H1 (cell line): ENCODE results near the gene DSCAM. TPM values are rescaled to one million over a fixed set of nuclear protein-coding genes. Genes with fewer than 3 reads are reported as not detected.

Experiments
- CTCF ChIA-PET: fragments of 300-600 bp; sonication (Branson Sonifier 250); formaldehyde crosslinking; loops from one replicate; lab custom pipeline; 2021; ENCODE audit not compliant: partially characterized antibody; lab: Charles Lee
- POLR2A ChIA-PET: fragments of 300-600 bp; sonication (Branson Sonifier 250); formaldehyde crosslinking; loops from one replicate; lab custom pipeline; 2021; ENCODE audit warnings: inconsistent platforms; ENCODE audit not compliant: partially characterized antibody; lab: Charles Lee
- DNase-seq, 2 experiments: peaks; one replicate each; pipeline versions ENCODE4 v3.0.0 to v3.0.0-alpha.2; 2010 to 2022; ENCODE audit warnings: low spot score in 2 of 2, low read depth in 1 of 2, mixed read lengths in 1 of 2
- FAIRE-seq: peaks from 2 replicates; lab custom pipeline; 2011; peaks lifted over from hg19 to GRCh38; lab: Jason Lieb, UNC
- H2AFZ ChIP-seq: 2 replicates; pipeline ENCODE4 v1.8.1; 2012; ENCODE audit warnings: low read length, inconsistent platforms
- H2AK5ac ChIP-seq: 2 replicates; pipeline ENCODE4 v1.6.1; 2013; ENCODE audit warnings: low read depth, low read length
- H2BK120ac ChIP-seq: replicated peaks from 2 replicates; pipeline ENCODE3; 2013; ENCODE audit warnings: low read depth, low read length, inconsistent platforms
- H2BK12ac ChIP-seq: 2 replicates; pipeline ENCODE4 v1.6.1; 2013; ENCODE audit warnings: low read depth, low read length
- H2BK15ac ChIP-seq: 2 replicates; pipeline ENCODE4 v1.6.1; 2013; ENCODE audit warnings: low read length
- H2BK20ac ChIP-seq: 2 replicates; pipeline ENCODE4 v1.6.1; 2013; ENCODE audit warnings: low read length
- H2BK5ac ChIP-seq: 2 replicates; pipeline ENCODE4 v1.6.1; 2013; ENCODE audit warnings: low read depth, low read length
- H3K14ac ChIP-seq: 2 replicates; pipeline ENCODE4 v1.6.1; 2013; ENCODE audit warnings: inconsistent platforms; ENCODE audit not compliant: insufficient read length
- H3K18ac ChIP-seq: 2 replicates; pipeline ENCODE4 v1.6.1; 2013; ENCODE audit warnings: low read length; ENCODE audit errors: extremely low read depth
- H3K23ac ChIP-seq: 2 replicates; pipeline ENCODE4 v1.6.1; 2013; ENCODE audit warnings: inconsistent platforms; ENCODE audit not compliant: insufficient read length
- H3K23me2 ChIP-seq: 2 replicates; pipeline ENCODE4 v1.6.1; 2013; ENCODE audit warnings: low read depth, low read length
- H3K27ac ChIP-seq: 2 replicates; pipeline ENCODE4 v1.6.1; 2011; ENCODE audit warnings: low read depth, low read length, inconsistent platforms
- H3K27me3 ChIP-seq, 4 experiments: replicated peaks in 1 of 4; 1 replicate in 1 of 4; 2 replicates in 3 of 4; pipeline versions ENCODE4 v1.6.1 to v1.8.1; 2011 to 2013; ENCODE audit warnings: low read length in 3 of 4, mild to moderate bottlenecking in 3 of 4, inconsistent platforms in 2 of 4, mixed read lengths in 2 of 4, moderate library complexity in 1 of 4; ENCODE audit not compliant: control insufficient read depth in 3 of 4, insufficient read depth in 3 of 4; ENCODE audit errors: extremely low read depth in 1 of 4
- H3K36me3 ChIP-seq, 4 experiments: 2 replicates each; pipeline versions ENCODE4 v1.6.1 to v1.8.1; 2011 to 2013; ENCODE audit warnings: mild to moderate bottlenecking in 4 of 4, low read length in 3 of 4, moderate library complexity in 2 of 4, control low read depth in 1 of 4, inconsistent platforms in 1 of 4; ENCODE audit not compliant: insufficient read depth in 4 of 4, control insufficient read depth in 2 of 4
- H3K4ac ChIP-seq: replicated peaks from 2 replicates; pipeline ENCODE3; 2013; ENCODE audit warnings: low read length, low read depth, mixed read lengths, inconsistent platforms; ENCODE audit not compliant: insufficient read length
- H3K4me1 ChIP-seq, 4 experiments: replicated peaks in 1 of 4; 1 replicate in 1 of 4; 2 replicates in 3 of 4; pipeline versions ENCODE4 v1.6.1 to v1.8.1; 2011 to 2013; ENCODE audit warnings: low read length in 3 of 4, inconsistent platforms in 2 of 4, mixed read lengths in 1 of 4; ENCODE audit not compliant: insufficient read depth in 4 of 4, control insufficient read depth in 3 of 4
- H3K4me2 ChIP-seq, 2 experiments: 2 replicates each; pipeline versions ENCODE4 v1.6.1 to v1.8.1; 2011 to 2013; ENCODE audit warnings: low read depth in 2 of 2, low read length in 2 of 2, control low read depth in 1 of 2, inconsistent platforms in 1 of 2, mild to moderate bottlenecking in 1 of 2; ENCODE audit not compliant: insufficient read depth in 1 of 2
- H3K4me3 ChIP-seq, 4 experiments: fragments of 200-600, 300-600 bp in 1 of 4; sonication (generic), shearing (Covaris generic), sonication (Bioruptor Twin) in 1 of 4; 2 replicates each; pipeline versions ENCODE4 v1.5.1 to v1.8.1; 2011 to 2016; ENCODE audit warnings: low read length in 4 of 4, low read depth in 3 of 4, control low read depth in 2 of 4, inconsistent platforms in 2 of 4, mild to moderate bottlenecking in 2 of 4, mixed read lengths in 1 of 4, moderate library complexity in 1 of 4; ENCODE audit not compliant: insufficient read depth in 2 of 4; ENCODE audit errors: extremely low read depth in 1 of 4
- H3K56ac ChIP-seq: replicated peaks from 2 replicates; pipeline ENCODE3; 2013; ENCODE audit warnings: low read depth, mild to moderate bottlenecking, mixed read lengths, low read length, inconsistent platforms; ENCODE audit not compliant: insufficient read length
- H3K79me1 ChIP-seq: 2 replicates; pipeline ENCODE4 v1.6.1; 2013; ENCODE audit warnings: low read depth, low read length, control low read depth
- H3K79me2 ChIP-seq, 2 experiments: 2 replicates each; pipeline versions ENCODE4 v1.6.1 to v1.8.1; 2012 to 2013; ENCODE audit warnings: low read length in 2 of 2, mild to moderate bottlenecking in 2 of 2, inconsistent platforms in 1 of 2; ENCODE audit not compliant: insufficient read depth in 2 of 2, control insufficient read depth in 1 of 2
- H3K9ac ChIP-seq, 4 experiments: replicated peaks in 1 of 4; 1 replicate in 1 of 4; 2 replicates in 3 of 4; pipeline versions ENCODE4 v1.6.1 to v1.8.1; 2011 to 2013; ENCODE audit warnings: low read depth in 3 of 4, low read length in 3 of 4, control low read depth in 2 of 4, mild to moderate bottlenecking in 2 of 4, moderate library complexity in 2 of 4, inconsistent platforms in 1 of 4; ENCODE audit errors: extremely low read depth in 1 of 4
- H3K9me3 ChIP-seq, 2 experiments: 2 replicates each; pipeline versions ENCODE4 v1.6.1 to v1.8.1; 2012 to 2013; ENCODE audit warnings: mild to moderate bottlenecking in 2 of 2, moderate library complexity in 2 of 2, control low read depth in 1 of 2, inconsistent platforms in 1 of 2, low read depth in 1 of 2, low read length in 1 of 2, mixed read lengths in 1 of 2; ENCODE audit not compliant: insufficient read depth in 2 of 2
- H4K20me1 ChIP-seq, 2 experiments: replicated peaks in 1 of 2; 2 replicates each; pipeline versions ENCODE3 to v1.8.1; 2011 to 2013; ENCODE audit warnings: inconsistent platforms in 2 of 2, low read length in 2 of 2, mild to moderate bottlenecking in 1 of 2; ENCODE audit not compliant: insufficient read depth in 2 of 2, control insufficient read depth in 1 of 2
- H4K5ac ChIP-seq: 2 replicates; pipeline ENCODE4 v1.6.1; 2013; ENCODE audit warnings: low read length, low read depth, mixed read lengths, inconsistent platforms; ENCODE audit not compliant: insufficient read length
- H4K8ac ChIP-seq: 2 replicates; pipeline ENCODE4 v1.8.0; 2013; ENCODE audit warnings: mild to moderate bottlenecking, moderate library complexity, low read length, inconsistent platforms; ENCODE audit not compliant: insufficient read depth; ENCODE audit errors: extremely low read depth
- H4K91ac ChIP-seq: replicated peaks from 2 replicates; pipeline ENCODE3; 2013; ENCODE audit warnings: low read length, mixed read lengths, inconsistent platforms; ENCODE audit not compliant: insufficient read length
- CBX5 ChIP-seq: fragments of 300-800, 300-1000 bp; sonication (generic); IDR thresholded peaks from 2 replicates; pipeline ENCODE4 v1.7.1; 2016; ENCODE audit warnings: antibody characterized with exemption, low read length, low read depth
- CHD2 ChIP-seq: IDR thresholded peaks from 2 replicates; pipeline ENCODE4 v1.6.1; 2012; ENCODE audit warnings: low read length, improper control_type of control experiment
- E2F6 ChIP-seq: IDR thresholded peaks from 2 replicates; pipeline ENCODE4 v1.6.1; 2012; ENCODE audit warnings: inconsistent platforms
- EGR1 ChIP-seq: IDR thresholded peaks from 2 replicates; pipeline ENCODE4 v1.6.1; 2011; ENCODE audit warnings: low read depth, low read length, borderline replicate concordance
- JUND ChIP-seq: IDR thresholded peaks from 2 replicates; pipeline ENCODE4 v1.6.1; 2011; ENCODE audit warnings: mild to moderate bottlenecking, improper control_type of control experiment, low read length
- KDM1A ChIP-seq: fragments of 200-600, 300-600 bp; sonication (generic); IDR thresholded peaks from 2 replicates; pipeline ENCODE4 v1.7.1; 2016; ENCODE audit warnings: mild to moderate bottlenecking, low read length, borderline replicate concordance
- KDM5A ChIP-seq: fragments of 200-600 bp; IDR thresholded peaks from 2 replicates; pipeline ENCODE4 v1.7.1; 2012; ENCODE audit warnings: mild to moderate bottlenecking, low read length, inconsistent platforms, mixed read lengths
- RAD21 ChIP-seq, 2 experiments: IDR thresholded peaks in 1 of 2; conservative IDR thresholded peaks in 1 of 2; 2 replicates each; pipeline ENCODE4 v1.6.1; 2011; ENCODE audit warnings: low read depth in 2 of 2, low read length in 2 of 2, improper control_type of control experiment in 1 of 2, inconsistent platforms in 1 of 2, mild to moderate bottlenecking in 1 of 2, moderate library complexity in 1 of 2
- RNF2 ChIP-seq: fragments of 200-900, 300-1000 bp; sonication (generic); IDR thresholded peaks from 2 replicates; pipeline ENCODE4 v1.7.1; 2016; ENCODE audit warnings: borderline replicate concordance, low read depth, mild to moderate bottlenecking, antibody characterized with exemption, low read length; ENCODE audit not compliant: poor library complexity, severe bottlenecking; ENCODE audit errors: missing control alignments
- RXRA ChIP-seq: IDR thresholded peaks from 2 replicates; pipeline ENCODE4 v1.6.1; 2011; ENCODE audit warnings: low read depth, mild to moderate bottlenecking, low read length, moderate library complexity; ENCODE audit not compliant: insufficient read depth
- SAP30 ChIP-seq: fragments of 300-600 bp; sonication (generic); IDR thresholded peaks from 2 replicates; pipeline ENCODE4 v1.7.1; 2012; ENCODE audit warnings: low read length, moderate library complexity, mild to moderate bottlenecking, inconsistent platforms; ENCODE audit not compliant: insufficient read depth, insufficient replicate concordance
- SP4 ChIP-seq: IDR thresholded peaks from 2 replicates; pipeline ENCODE4 v1.6.1; 2012; ENCODE audit warnings: low read length, inconsistent platforms
- TAF7 ChIP-seq: optimal IDR thresholded peaks from 2 replicates; pipeline ENCODE3; 2011; ENCODE audit warnings: low read depth, mild to moderate bottlenecking, inconsistent platforms, low read length, moderate library complexity, borderline replicate concordance
- WGBS, 2 experiments: shearing (Covaris generic) in 1 of 2; methylation state at CpG; one replicate each; pipeline versions ENCODE4 v1.1.6 to v1.1.7; 2013 to 2015; ENCODE audit warnings: low lambda C conversion rate in 2 of 2, mixed read lengths in 2 of 2, inconsistent platforms in 1 of 2, low coverage in 1 of 2, missing lambda C conversion rate in 1 of 2; ENCODE audit not compliant: insufficient replicate concordance in 2 of 2, insufficient coverage in 1 of 2, insufficient read length in 1 of 2; ENCODE audit errors: extremely low coverage in 1 of 2, missing lambda C conversion rate in 1 of 2; 5-methylcytosine and 5-hydroxymethylcytosine counted together
- polyA plus RNA-seq, 7 experiments: library from polyadenylated mRNA; depleted of rRNA in 3 of 7; stranded (reverse) in 5 of 7; unstranded in 2 of 7; fragments of >200 nt in 5 of 7; fragments of 200-250 nt in 2 of 7; gene quantifications; 1 replicate in 5 of 7; 2 replicates in 1 of 7; 4 replicates in 1 of 7; pipeline versions ENCODE4 v1.2.1 to v1.2.3, GENCODE V29; 2011 to 2013; ENCODE audit warnings: missing spikeins in 2 of 7, mixed read lengths in 2 of 7
- total RNA-seq: library from RNA; stranded (reverse); fragmentation: NEBNext Ultra II Directional; extraction: Animal tissue kit (Norgen Biotek cat#: 25700); gene quantifications from 2 replicates; pipeline ENCODE4 v1.2.1, GENCODE V29; 2021

The DSCAM gene
- total and polyA plus RNA-seq, 2 of the 8 experiments (the other 6 are each of a cell fraction or from before 2014, with no cell fraction given) = 0.02 to 0.15 TPM

- CTCF ChIA-PET = interaction anchor here (2.1 kb wide), 1 partner anchor 221 kb away, joined by 6 read pairs; no protein-coding TSS in a partner anchor
- H3K4me2 ChIP-seq = no peak overlapping the region
- H3K4me1 ChIP-seq = peaks cover 0 to 8% (median 6%) of the 10 kb centered on the region in 4 experiments; a peak in 5 of 7 replicates
- H3K23ac ChIP-seq = no peak overlapping the region
- POLR2A ChIA-PET = interaction anchor here (1.8 kb wide), 1 partner anchor 16 kb away, joined by 4 read pairs; no protein-coding TSS in a partner anchor
- H3K27ac ChIP-seq = no peak overlapping the region
- no peak overlapping the region for H3K56ac ChIP-seq
- no peak overlapping the region for H2BK12ac ChIP-seq
- peaks cover 4% of the 10 kb centered on the region; the same call in 1 of the 2 replicates for H3K23me2 ChIP-seq
- H4K91ac ChIP-seq = no peak overlapping the region
- no peak overlapping the region for H3K4me3 ChIP-seq
- H3K4ac ChIP-seq = no peak overlapping the region
- no peaks in the 10 kb centered on the region for H3K79me1 ChIP-seq
- no peak overlapping the region for H2AFZ ChIP-seq
- no peak overlapping the region for H2BK15ac ChIP-seq
- no peak overlapping the region for H3K14ac ChIP-seq
- WGBS, 2 experiments = 81% methylated on average over 5 of the region's 5 CpGs; no CpG with 5 or more reads in 1 of the 2 experiments
- no peaks in the 10 kb centered on the region for H3K79me2 ChIP-seq
- no peak overlapping the region for H2BK5ac ChIP-seq
- H3K9ac ChIP-seq = no peak overlapping the region
- no peak overlapping the region; the same call in 1 of the 2 replicates for H2AK5ac ChIP-seq
- H4K8ac ChIP-seq = no peak overlapping the region
- H4K5ac ChIP-seq = no peak overlapping the region
- H3K36me3 ChIP-seq = no peaks in the 10 kb centered on the region
- H2BK120ac ChIP-seq = no peak overlapping the region
- DNase-seq = no peak
- no peak overlapping the region for H2BK20ac ChIP-seq
- FAIRE-seq = no peak
- peaks cover 0 to 4% of the 10 kb centered on the region in 2 experiments for H4K20me1 ChIP-seq
- no peaks in the 10 kb centered on the region for H3K27me3 ChIP-seq
- H3K9me3 ChIP-seq = no peaks in the 10 kb centered on the region
- no peak overlapping the region for H3K18ac ChIP-seq
- TF ChIP-seq SAP30 (no peak), RNF2 (no peak), CBX5 (no peak), E2F6 (no peak), RXRA (no peak), TAF7 (no peak), KDM1A (no peak), SP4 (no peak), KDM5A (no peak), JUND (no peak), CHD2 (no peak), EGR1 (no peak), RAD21 (IDR thresholded peaks at IDR 0.05 in 1 of 2, conservative IDR thresholded peaks at IDR 0.05 in 1 of 2; ENCODE audit: low read depth in 2 of 2, low read length in 2 of 2) (no peak)
These were observed 160.4 kb downstream of the DSCAM start for GRCh38 chr21:40686526-40686925.
